Stimulated activated CD4-positive, alpha-beta T cell treated with anti-CD3 and anti-CD28 coated beads, Interleukin-1b, Interleukin-23, amount 100 ng/mL, for 48 hours (primary cell): ENCODE results near the gene TMEM26.

Experiments
- DNase-seq: peaks from one replicate; pipeline ENCODE4 v3.0.0-alpha.2; 2020

Gene TMEM26

GRCh38 chr10:61452655-61453641, at the start of gene TMEM26:
TSS of gene TMEM26 (minus strand) at chr10:61453381. CDS start at chr10:61453081, 300 bp downstream.
- DNase-seq: no peak

- DNase-seq: no peak
Measured at GRCh38 chr10:61500460-61500859, 47.3 kb upstream of the TMEM26 start.

GRCh38 chr10:61492364-61492995, 39.3 kb upstream of the TMEM26 start:
- no peak for DNase-seq

- DNase-seq: no peak
Measured at GRCh38 chr10:61487506-61487905, 34.3 kb upstream of the TMEM26 start.

- no peak for DNase-seq
Measured at GRCh38 chr10:61486738-61487396, 33.7 kb upstream of the TMEM26 start.

- DNase-seq: no peak
Measured at GRCh38 chr10:61486251-61486650, 33.1 kb upstream of the TMEM26 start.

GRCh38 chr10:61481597-61481996, 28.4 kb upstream of the TMEM26 start:
- DNase-seq: no peak

- no peak for DNase-seq
Measured at GRCh38 chr10:61480208-61480607, 27.0 kb upstream of the TMEM26 start.

GRCh38 chr10:61478621-61479312, 25.6 kb upstream of the TMEM26 start:
- no peak for DNase-seq

- DNase-seq: no peak
Measured at GRCh38 chr10:61477451-61477850, 24.3 kb upstream of the TMEM26 start.

- DNase-seq: no peak
Measured at GRCh38 chr10:61476529-61476928, 23.3 kb upstream of the TMEM26 start.

- DNase-seq: no peak
Measured at GRCh38 chr10:61475449-61475873, 22.3 kb upstream of the TMEM26 start.

GRCh38 chr10:61472090-61472674, 19.0 kb upstream of the TMEM26 start:
- DNase-seq: no peak

- DNase-seq: no peak
Measured at GRCh38 chr10:61471491-61471890, 18.3 kb upstream of the TMEM26 start.

- DNase-seq: no peak
Measured at GRCh38 chr10:61470740-61471139, 17.6 kb upstream of the TMEM26 start.

GRCh38 chr10:61465901-61466632, 12.9 kb upstream of the TMEM26 start:
- no peak for DNase-seq

GRCh38 chr10:61465171-61465496, 12.0 kb upstream of the TMEM26 start:
- no peak for DNase-seq

GRCh38 chr10:61464461-61465170, 11.4 kb upstream of the TMEM26 start:
- no peak for DNase-seq

GRCh38 chr10:61463035-61463909, 10.1 kb upstream of the TMEM26 start:
- DNase-seq: no peak

GRCh38 chr10:61460835-61461234, 7.7 kb upstream of the TMEM26 start:
- no peak for DNase-seq
